ENCODE results near the gene DLK1. TPM values are rescaled to one million over a fixed set of nuclear protein-coding genes. Genes with fewer than 3 reads are reported as not detected.

The DLK1 gene
- total RNA-seq, 1 experiment from 2014 or later: 0.28 TPM

DNA sequence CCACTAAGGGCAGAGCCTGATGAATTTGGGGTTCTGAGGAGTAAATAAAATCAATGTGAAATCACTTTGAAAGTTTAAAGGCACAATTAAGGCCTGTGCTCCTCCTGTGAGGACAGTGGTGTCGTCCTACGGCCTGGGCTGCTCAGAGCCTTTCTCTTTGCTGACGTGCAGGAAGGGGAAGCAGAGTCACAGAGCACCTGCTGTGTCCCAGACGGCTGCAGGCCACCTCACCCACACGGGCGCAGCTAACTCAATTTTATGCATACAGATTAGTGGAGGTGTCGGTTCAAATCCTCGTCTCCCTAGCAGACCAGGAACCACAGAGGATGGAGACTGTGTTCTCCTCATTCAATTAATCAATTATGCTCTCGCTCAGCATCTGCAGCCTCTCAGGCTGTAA, 11.4 kb upstream of the DLK1 start:
- Histone ChIP-seq H3K4me1 (peaks cover 58% of the 10 kb centered on the region), H3K9me3 (replicated peaks) (no peaks in the 10 kb centered on the region), H3K27ac (no peak overlapping the region), H3K27me3 (no peaks in the 10 kb centered on the region), H3K4me3 (no peak overlapping the region), H3K36me3 (no peaks in the 10 kb centered on the region)
- no peak for DNase-seq

DNA sequence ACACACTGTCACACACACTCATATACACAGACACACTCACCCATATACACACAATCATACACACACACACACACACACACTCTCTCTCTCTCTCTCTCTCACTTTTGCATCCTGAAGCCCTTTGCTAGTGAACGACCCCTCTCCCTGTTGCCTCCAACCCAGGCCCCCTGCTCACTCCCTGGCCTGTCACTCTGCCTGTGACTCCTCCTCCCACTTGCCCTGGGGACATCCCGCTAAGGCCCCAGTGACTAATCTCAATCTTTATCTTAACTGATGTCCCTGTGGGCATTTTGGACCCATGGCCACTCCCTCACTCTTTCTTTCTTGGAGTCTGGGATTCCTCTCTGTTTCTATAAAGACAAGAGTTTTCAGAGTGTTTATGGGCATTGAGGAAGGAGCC, 10.9 kb upstream of the DLK1 start:
- Histone ChIP-seq H3K4me1 (peaks cover 53% of the 10 kb centered on the region), H3K4me3 (no peak overlapping the region), H3K27ac (no peak overlapping the region), H3K9me3 (replicated peaks) (no peaks in the 10 kb centered on the region), H3K27me3 (no peaks in the 10 kb centered on the region), H3K36me3 (no peaks in the 10 kb centered on the region)
- DNase-seq: no peak

DNA sequence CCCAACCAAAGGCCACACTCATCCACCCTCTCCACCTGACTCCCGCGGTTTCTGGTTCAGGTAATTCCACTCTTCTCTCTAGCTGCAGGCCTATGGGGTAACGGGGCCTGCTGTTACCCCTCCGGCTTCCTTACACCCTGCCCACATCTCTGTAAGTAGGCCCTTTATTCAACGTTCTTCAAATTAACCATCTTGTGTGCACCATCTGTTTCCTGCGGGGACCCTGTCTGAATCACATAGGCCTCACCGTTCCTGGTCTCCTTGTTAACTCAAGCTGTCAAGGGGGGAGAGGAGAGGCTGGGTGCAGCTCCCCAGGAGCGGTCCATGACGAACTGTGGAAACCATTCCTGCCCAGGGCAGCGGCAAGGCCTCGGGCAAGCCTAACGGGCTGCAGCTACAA, 9.3 kb upstream of the DLK1 start:
- peaks cover 38% of the 10 kb centered on the region for H3K4me1 ChIP-seq
- DNase-seq: no peak
- H3K36me3 ChIP-seq: no peaks in the 10 kb centered on the region
- H3K9me3 ChIP-seq (replicated peaks): no peaks in the 10 kb centered on the region
- H3K4me3 ChIP-seq: no peak overlapping the region
- H3K27ac ChIP-seq: no peak overlapping the region
- no peaks in the 10 kb centered on the region for H3K27me3 ChIP-seq

DNA sequence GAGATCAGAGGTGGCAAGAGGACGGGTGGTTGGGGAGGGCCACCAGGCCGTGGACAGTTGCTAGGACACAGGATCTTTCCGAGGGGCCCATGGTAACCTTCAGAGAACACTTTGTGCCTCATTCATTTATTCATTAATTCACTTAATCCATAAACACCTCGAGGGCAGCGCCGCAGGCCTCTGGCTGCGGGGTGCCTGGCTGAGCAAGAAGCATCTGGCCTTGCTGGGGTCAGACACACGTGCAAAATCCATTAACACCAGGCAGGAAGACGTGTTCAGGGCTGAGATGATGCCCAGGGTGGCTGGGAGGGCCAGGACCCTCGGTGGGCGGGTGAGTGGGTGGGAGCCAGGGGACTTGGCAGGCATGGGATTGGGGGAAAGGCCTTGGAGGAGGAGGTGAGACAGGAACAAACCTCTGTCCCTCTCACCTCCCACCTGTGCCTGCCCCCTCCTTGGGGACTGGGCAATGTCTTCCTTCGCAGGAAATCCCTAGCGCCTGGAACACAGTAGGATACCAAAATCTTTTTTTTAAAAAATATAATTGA, 6.6 kb upstream of the DLK1 start:
- peaks cover 25% of the 10 kb centered on the region for H3K4me1 ChIP-seq
- no peak overlapping the region for H3K4me3 ChIP-seq
- no peaks in the 10 kb centered on the region for H3K27me3 ChIP-seq
- H3K27ac ChIP-seq: no peak overlapping the region
- no peaks in the 10 kb centered on the region for H3K9me3 ChIP-seq (replicated peaks)
- H3K36me3 ChIP-seq: no peaks in the 10 kb centered on the region
- DNase-seq: no peak

DNA sequence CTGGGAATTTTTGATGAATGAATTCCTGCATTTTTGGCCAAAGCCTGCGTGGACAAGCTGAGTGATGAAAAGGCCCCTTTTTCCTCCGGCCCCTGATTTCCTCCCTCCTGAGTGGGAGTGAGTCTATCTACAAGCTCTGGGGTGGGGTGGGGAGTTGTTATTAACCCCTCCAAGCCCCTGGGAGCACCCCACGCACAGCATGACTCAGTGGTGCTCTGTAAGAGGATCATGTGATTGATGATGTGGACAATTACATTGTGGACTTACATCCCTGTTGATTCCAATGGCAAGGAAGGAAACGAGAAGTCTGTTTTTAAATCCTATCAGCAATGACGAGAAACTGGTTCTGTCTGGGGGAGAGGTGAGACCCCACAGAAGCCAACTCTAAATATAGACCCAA, 5.1 kb upstream of the DLK1 start:
- H3K9me3 ChIP-seq (replicated peaks): no peaks in the 10 kb centered on the region
- no peak overlapping the region for H3K4me3 ChIP-seq
- H3K27ac ChIP-seq: no peak overlapping the region
- no peak for DNase-seq
- H3K4me1 ChIP-seq: peaks cover 24% of the 10 kb centered on the region
- no peaks in the 10 kb centered on the region for H3K27me3 ChIP-seq
- H3K36me3 ChIP-seq: no peaks in the 10 kb centered on the region

DNA sequence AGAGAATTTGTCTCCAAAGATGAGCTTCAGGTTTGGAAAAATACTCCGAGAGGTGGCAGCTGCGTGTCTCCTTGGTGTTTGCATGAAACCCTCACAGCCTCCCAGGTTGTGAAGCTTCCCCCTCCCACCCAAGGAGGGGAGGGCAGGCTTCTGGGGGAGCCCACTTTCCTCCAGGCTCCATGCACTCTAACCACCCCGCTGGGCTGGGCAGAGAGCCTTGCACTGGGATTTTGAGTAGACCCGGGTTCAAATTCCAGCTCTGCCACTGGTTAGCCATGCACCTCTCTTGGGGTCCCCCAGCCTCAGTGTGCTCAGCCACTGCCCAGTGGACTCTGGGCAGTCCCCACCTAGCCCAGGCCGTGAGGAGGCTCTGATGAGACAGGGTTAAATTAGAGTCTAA, 4.3 kb upstream of the DLK1 start:
- DNase-seq: no peak

DNA sequence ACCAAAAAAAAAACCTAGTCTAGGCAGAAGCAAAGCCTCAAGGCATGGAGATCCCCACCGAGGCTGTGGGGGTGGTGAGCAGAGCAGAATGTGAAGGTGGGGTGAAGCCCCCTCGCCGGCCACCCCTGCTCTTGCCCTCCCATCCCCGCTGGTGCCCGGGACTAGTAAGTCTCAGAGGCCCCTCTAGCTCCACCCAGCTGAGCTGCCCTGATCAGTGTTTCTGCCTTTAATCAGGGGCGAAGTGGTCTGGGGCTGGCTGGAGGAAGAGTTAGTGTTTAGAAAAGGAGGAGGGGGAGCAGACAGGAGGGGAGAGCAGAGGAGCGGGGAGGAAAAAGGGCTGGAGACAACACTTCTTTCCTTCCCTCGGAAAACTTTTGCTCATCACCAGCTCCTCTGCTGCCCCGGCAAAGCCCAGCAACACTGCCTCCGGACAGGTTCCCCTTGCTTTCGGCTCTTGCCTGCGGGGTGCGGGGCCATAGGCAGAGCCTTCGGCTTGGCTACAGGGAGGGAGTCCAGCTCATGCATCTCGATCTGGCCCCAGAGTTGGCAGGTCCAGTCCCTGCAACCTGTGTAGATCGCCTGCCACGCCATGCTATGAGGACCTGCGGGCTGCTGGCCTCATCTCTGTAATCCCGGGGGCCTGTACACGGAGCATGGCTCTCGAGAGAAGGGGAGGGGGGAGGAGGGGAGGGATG, 3.4 kb upstream of the DLK1 start:
- Histone ChIP-seq H3K36me3 (no peaks in the 10 kb centered on the region), H3K4me1 (peaks cover 24% of the 10 kb centered on the region), H3K27me3 (no peaks in the 10 kb centered on the region), H3K27ac (no peak overlapping the region), H3K4me3 (no peak overlapping the region), H3K9me3 (replicated peaks) (no peaks in the 10 kb centered on the region)
- DNase-seq: peak in 1 of 2 experiments; percentile 36

More for the DNA sequence above, 4.3 kb upstream of the DLK1 start:
- peaks cover 24% of the 10 kb centered on the region for H3K4me1 ChIP-seq
- no peaks in the 10 kb centered on the region for H3K9me3 ChIP-seq (replicated peaks)
- no peak overlapping the region for H3K4me3 ChIP-seq
- no peak overlapping the region for H3K27ac ChIP-seq
- H3K27me3 ChIP-seq: no peaks in the 10 kb centered on the region
- no peaks in the 10 kb centered on the region for H3K36me3 ChIP-seq

DNA sequence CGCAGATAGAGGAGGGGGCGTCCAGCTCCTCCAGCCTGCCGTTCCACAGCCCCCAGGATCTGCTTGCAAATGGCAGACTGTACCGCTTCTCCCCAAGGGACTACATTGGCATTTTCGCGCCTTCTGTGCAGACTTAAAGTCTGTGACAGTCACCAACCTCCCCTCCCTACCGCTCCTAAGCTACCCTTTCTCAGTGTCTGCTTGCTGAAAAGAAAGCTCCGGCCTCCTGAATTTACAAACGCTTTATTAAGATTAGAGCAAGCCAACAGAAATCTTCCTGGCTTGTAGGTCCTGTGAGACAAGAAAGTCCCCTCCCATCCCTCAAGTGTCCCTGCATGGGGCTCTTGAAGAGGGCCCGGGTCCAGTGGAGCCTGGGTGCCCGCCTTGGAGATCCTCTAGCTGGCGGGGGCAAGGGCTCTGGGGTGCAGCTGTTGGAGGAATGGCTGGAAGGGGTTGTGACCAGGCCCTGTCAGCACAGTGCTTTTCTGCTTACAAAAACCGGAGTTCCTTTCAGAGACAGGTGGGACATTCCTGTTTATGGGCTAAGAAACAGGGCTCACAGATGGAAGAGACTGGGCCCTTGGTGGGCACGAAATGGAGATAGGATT, 2.8 kb upstream of the DLK1 start:
- H3K27me3 ChIP-seq: no peaks in the 10 kb centered on the region
- peaks cover 24% of the 10 kb centered on the region for H3K4me1 ChIP-seq
- H3K9me3 ChIP-seq (replicated peaks): no peaks in the 10 kb centered on the region
- peak; percentile 53 to 68 for DNase-seq
- no peak overlapping the region for H3K4me3 ChIP-seq
- no peaks in the 10 kb centered on the region for H3K36me3 ChIP-seq
- no peak overlapping the region for H3K27ac ChIP-seq

DNA sequence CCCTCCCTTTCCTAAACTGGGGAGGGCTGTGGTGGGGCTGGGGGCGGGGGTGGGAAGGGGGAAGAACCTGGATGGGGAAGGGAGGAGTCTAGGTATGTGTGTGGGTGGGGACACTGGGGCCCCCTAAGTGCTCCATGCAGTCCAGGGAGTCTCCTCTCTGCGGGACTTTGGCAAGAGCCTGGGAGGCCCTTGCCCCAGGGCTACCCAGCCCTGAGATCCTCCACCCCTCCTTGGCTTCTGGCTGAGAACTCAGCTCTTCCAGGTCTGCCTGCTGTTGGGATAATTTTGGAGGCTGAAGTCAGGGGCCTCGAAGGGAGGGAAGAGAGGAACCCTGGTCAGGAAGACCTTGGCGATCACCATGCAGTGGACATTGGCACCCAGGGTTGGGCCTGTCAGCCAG, 2.2 kb upstream of the DLK1 start:
- Histone ChIP-seq H3K9me3 (replicated peaks) (no peaks in the 10 kb centered on the region), H3K27ac (no peak overlapping the region), H3K36me3 (no peaks in the 10 kb centered on the region), H3K4me1 (peaks cover 21% of the 10 kb centered on the region), H3K4me3 (no peak overlapping the region), H3K27me3 (no peaks in the 10 kb centered on the region)
- no peak for DNase-seq

DNA sequence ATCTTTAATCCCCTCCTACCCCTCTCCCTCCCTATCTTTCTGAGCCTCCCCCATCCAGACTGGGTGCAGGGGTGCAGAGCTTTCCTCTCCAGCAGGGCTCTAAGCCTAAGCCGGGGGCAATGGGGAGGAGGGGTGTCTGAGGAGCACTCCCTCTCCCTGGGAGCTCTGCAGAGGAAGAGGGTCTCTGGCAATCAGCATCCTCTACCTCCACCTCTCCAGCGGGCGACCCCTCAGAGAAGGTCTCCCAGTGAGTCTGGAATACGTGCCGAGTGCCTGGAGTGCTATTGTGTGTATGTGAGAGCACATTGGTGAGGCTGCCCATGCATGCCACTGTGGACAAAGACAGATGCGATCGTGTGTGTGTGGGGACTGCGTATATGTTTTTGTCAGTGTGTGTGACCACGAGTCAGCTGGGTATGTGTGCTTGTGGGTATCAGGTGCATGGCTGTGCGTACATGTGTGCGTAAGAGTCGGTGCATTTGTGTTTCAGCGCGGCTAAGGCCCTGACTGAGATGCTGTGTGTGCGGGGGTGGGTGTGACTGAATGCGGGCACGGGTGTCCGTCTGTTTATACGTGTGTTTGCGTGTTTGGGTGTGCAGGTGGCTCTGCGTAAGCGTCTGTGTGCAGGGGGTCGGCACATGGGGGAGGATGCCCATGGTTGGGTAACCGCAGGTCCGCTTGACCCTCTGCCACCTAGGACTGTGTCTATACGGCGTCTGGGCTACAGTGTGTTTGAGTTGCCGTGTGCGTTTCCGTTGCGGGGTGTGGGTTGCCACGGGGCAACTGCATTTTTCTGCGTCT, 905 bp upstream of the DLK1 start:
- H3K27me3 ChIP-seq: no peaks in the 10 kb centered on the region
- no peaks in the 10 kb centered on the region for H3K9me3 ChIP-seq (replicated peaks)
- H3K36me3 ChIP-seq: no peaks in the 10 kb centered on the region
- H3K4me1 ChIP-seq: peaks cover 13% of the 10 kb centered on the region
- DNase-seq: no peak
- no peak overlapping the region for H3K4me3 ChIP-seq
- H3K27ac ChIP-seq: no peak overlapping the region

DNA sequence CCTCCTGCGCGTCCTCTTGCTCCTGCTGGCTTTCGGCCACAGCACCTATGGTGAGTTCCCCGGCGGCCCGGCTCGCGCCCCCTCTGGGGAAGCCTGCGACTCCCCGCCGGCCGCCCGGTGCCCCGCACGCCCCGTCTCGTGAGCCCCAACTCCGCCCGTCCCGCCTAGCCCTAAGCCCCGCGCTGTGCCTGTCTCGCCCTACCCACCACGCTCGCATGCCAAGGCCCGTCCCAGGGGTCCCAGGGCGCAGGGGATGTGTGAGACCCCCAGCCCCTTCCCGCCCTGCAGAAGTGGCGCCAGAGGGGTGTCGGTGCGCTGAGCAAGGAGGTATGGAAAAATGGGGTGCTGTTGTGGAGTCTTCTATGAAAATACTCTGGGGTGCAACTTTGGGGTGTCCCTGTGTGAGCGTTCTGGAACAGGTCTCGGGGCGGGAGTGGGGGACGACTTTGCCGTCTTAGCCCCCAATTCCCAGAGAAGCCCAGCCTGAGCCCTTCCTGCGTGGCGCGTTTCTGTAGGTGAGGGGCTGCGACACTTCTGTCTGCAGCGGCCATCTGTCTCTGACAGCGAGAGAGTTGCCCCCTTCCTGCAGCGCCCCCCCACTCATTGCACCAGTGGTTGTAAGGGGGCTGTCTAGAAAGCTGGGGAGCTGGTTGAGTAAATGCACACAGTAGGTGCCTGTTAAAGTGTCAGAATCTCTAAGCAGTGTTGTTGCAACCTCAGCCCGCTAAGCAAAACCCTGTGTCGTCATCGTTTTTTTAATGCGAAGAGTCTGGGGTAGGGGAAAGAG, 587 bp downstream of the DLK1 start:
- no peaks in the 10 kb centered on the region for H3K36me3 ChIP-seq
- no peak overlapping the region for H3K4me3 ChIP-seq
- DNase-seq: no peak
- H3K27me3 ChIP-seq: peaks cover 2% of the 10 kb centered on the region; the same call in 1 of the 2 replicates
- H3K27ac ChIP-seq: no peak overlapping the region
- H3K9me3 ChIP-seq (replicated peaks): no peaks in the 10 kb centered on the region
- H3K4me1 ChIP-seq: peaks cover 13% of the 10 kb centered on the region

DNA sequence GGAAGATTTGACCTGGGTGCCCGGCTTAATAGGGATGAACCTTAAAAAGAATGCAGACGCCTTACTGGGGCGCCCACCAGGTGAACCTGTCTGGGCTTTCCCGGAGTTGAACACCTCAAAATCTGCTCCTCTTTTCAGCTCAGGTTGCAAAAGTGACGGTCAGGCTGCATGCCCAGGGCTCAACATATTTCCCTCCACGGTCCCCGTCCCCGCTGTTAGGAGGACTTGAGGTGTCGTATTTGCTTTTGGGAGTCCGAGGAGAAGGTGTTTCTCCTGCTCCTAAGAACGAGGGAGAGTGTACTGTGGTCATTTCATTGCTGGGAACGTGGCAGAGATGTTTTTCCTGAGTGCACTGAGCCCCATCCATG, 1.2 kb downstream of the DLK1 start:
- H3K4me1 ChIP-seq: peaks cover 12% of the 10 kb centered on the region
- H3K27ac ChIP-seq: no peak overlapping the region
- H3K36me3 ChIP-seq: no peaks in the 10 kb centered on the region
- H3K9me3 ChIP-seq (replicated peaks): no peaks in the 10 kb centered on the region
- DNase-seq: no peak
- H3K4me3 ChIP-seq: no peak overlapping the region
- H3K27me3 ChIP-seq: peaks cover 5% of the 10 kb centered on the region; the same call in 1 of the 2 replicates

DNA sequence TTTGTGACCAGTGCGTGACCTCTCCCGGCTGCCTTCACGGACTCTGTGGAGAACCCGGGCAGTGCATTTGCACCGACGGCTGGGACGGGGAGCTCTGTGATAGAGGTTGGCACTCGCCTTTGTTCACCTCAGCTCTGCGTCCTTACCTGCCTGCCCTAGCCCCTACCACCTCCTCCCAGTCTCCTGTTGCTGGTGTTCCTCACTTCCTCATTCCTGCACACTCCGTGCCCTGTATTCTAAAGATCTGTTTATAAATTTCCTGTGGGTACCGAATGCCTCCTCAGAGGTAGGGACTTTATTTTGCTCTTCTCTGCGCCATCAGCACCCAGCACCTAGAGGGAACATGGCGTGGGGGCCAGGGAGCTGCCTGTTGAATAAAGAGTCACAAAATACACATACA, 2.3 kb downstream of the DLK1 start:
- Histone ChIP-seq H3K4me3 (no peak overlapping the region), H3K27ac (no peak overlapping the region), H3K9me3 (replicated peaks) (no peaks in the 10 kb centered on the region), H3K36me3 (no peaks in the 10 kb centered on the region), H3K4me1 (peaks cover 5% of the 10 kb centered on the region; the same call in 1 of the 2 replicates), H3K27me3 (peaks cover 5% of the 10 kb centered on the region; the same call in 1 of the 2 replicates)
- DNase-seq: no peak

DNA sequence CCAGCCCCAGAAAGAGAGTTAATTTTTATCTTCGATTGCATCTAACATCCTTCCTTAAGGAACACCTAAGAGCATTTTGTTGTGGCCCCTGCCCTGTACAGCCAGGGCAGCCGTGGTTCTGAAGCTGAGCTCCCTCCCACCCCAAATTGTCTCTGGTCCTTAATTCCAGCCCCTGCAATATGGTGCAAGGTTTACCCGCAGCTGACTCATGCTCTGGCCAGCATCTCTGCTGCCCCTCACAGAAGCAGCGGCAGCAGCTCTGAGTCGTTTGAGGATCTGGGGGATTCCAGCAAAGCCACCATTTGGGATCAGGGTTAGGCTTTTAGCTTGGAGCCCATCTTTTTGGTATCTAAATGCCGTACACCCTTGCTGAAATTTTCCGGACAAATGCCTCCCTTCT, 3.3 kb downstream of the DLK1 start:
- Histone ChIP-seq H3K27me3 (peaks cover 5% of the 10 kb centered on the region; the same call in 1 of the 2 replicates), H3K27ac (no peak overlapping the region), H3K4me1 (0 out of 2 replicates have a peak, but pooled peaks cover 2% of the 10 kb centered on the region), H3K36me3 (no peaks in the 10 kb centered on the region), H3K9me3 (replicated peaks) (no peaks in the 10 kb centered on the region), H3K4me3 (no peak overlapping the region)
- DNase-seq: no peak
